HG02571 (cell line): ENCODE data around the gene CHAC2.
"Not testable (repeated sequence)": the region's sequence is repeated elsewhere in the genome, so short reads cannot be mapped to it uniquely, and the experiment has no call there.

Experiments
- ATAC-seq: cut with Tn5 transposase; IDR thresholded peaks from one replicate; pipeline ENCODE4 v1.9.1; 2021; ENCODE audit warnings: mild to moderate bottlenecking, moderate library complexity; ENCODE audit not compliant: unreplicated experiment

The CHAC2 gene

GRCh38 chr2:53767405-53768241, at the start of gene CHAC2:
Gene CHAC2, plus strand, starts transcription at chr2:53767804. Its CDS starts 83 bp downstream, at chr2:53767887.
- ATAC-seq = peak; percentile 85

GRCh38 chr2:53720944-53721343, 46.7 kb upstream of the CHAC2 start:
- ATAC-seq = not testable (repeated sequence)

GRCh38 chr2:53724536-53724935, 43.1 kb upstream of the CHAC2 start:
- ATAC-seq = no peak

- no peak for ATAC-seq
Observed at GRCh38 chr2:53725662-53726061, 41.9 kb upstream of the CHAC2 start.

- no peak for ATAC-seq
Observed at GRCh38 chr2:53727921-53728320, 39.7 kb upstream of the CHAC2 start.

- ATAC-seq = no peak
Observed at GRCh38 chr2:53729143-53729762, 38.4 kb upstream of the CHAC2 start.

- ATAC-seq = no peak
Observed at GRCh38 chr2:53737091-53737490, 30.5 kb upstream of the CHAC2 start.

GRCh38 chr2:53739032-53739431, 28.6 kb upstream of the CHAC2 start:
- no peak for ATAC-seq

- no peak for ATAC-seq
Observed at GRCh38 chr2:53740170-53740569, 27.4 kb upstream of the CHAC2 start.

GRCh38 chr2:53744395-53745065, 23.1 kb upstream of the CHAC2 start:
- no peak for ATAC-seq

GRCh38 chr2:53750041-53750768, 17.4 kb upstream of the CHAC2 start:
- peak; percentile 36 for ATAC-seq

GRCh38 chr2:53751728-53752127, 15.9 kb upstream of the CHAC2 start:
- peak; percentile 92 for ATAC-seq

GRCh38 chr2:53752385-53752784, 15.2 kb upstream of the CHAC2 start:
- ATAC-seq = no peak

GRCh38 chr2:53753041-53753440, 14.6 kb upstream of the CHAC2 start:
- ATAC-seq = no peak

- ATAC-seq = no peak
Observed at GRCh38 chr2:53755121-53755520, 12.5 kb upstream of the CHAC2 start.

- no peak for ATAC-seq
Observed at GRCh38 chr2:53756644-53757043, 11.0 kb upstream of the CHAC2 start.

- not testable (repeated sequence) for ATAC-seq
Observed at GRCh38 chr2:53757206-53757605, 10.4 kb upstream of the CHAC2 start.

GRCh38 chr2:53765767-53766166, 1.8 kb upstream of the CHAC2 start:
- ATAC-seq = no peak

- ATAC-seq = peak; percentile 55
Observed at GRCh38 chr2:53768242-53768542, 588 bp downstream of the CHAC2 start.

- no peak for ATAC-seq
Observed at GRCh38 chr2:53769318-53769945, 1.8 kb downstream of the CHAC2 start.

GRCh38 chr2:53770264-53770663, 2.7 kb downstream of the CHAC2 start:
- no peak for ATAC-seq
